Astrocyte (in vitro differentiated cells and primary cell): ENCODE results near the gene SERPINB6. TPM values are rescaled to one million over a fixed set of nuclear protein-coding genes. Genes with fewer than 3 reads are reported as not detected.

Source experiments
- DNase-seq: peaks from one replicate; pipeline ENCODE4 v3.0.0-alpha.2; 2010; ENCODE audit warnings: low read depth
- FAIRE-seq: peaks from 2 replicates; lab custom pipeline; 2011; peaks lifted over from hg19 to GRCh38; lab: Jason Lieb, UNC
- H2AFZ ChIP-seq: 2 replicates; pipeline ENCODE4 v1.6.0; 2012; ENCODE audit warnings: low read depth, low read length, inconsistent platforms
- H3K27ac ChIP-seq: 2 replicates; pipeline ENCODE4 v1.5.1; 2011; ENCODE audit warnings: low read depth, low read length, inconsistent platforms
- H3K27me3 ChIP-seq: 2 replicates; pipeline ENCODE4 v1.6.0; 2011; ENCODE audit warnings: low read length, inconsistent platforms; ENCODE audit not compliant: insufficient read depth
- H3K36me3 ChIP-seq: 2 replicates; pipeline ENCODE4 v1.5.1; 2011; ENCODE audit warnings: low read length, inconsistent platforms; ENCODE audit not compliant: insufficient read depth
- H3K4me1 ChIP-seq: 2 replicates; pipeline ENCODE4 v1.5.1; 2011; ENCODE audit warnings: low read length, inconsistent platforms; ENCODE audit not compliant: insufficient read depth
- H3K4me2 ChIP-seq: 2 replicates; pipeline ENCODE4 v1.6.0; 2012; ENCODE audit warnings: low read length, inconsistent platforms
- H3K4me3 ChIP-seq: 2 replicates; pipeline ENCODE4 v1.5.1; 2011; ENCODE audit warnings: low read depth, mild to moderate bottlenecking, low read length, inconsistent platforms; ENCODE audit not compliant: insufficient read depth
- H3K79me2 ChIP-seq: 2 replicates; pipeline ENCODE4 v1.6.0; 2012; ENCODE audit warnings: mild to moderate bottlenecking, low read length, inconsistent platforms; ENCODE audit not compliant: insufficient read depth
- H3K9ac ChIP-seq: 2 replicates; pipeline ENCODE4 v1.6.0; 2012; ENCODE audit warnings: mild to moderate bottlenecking, low read length, inconsistent platforms
- H3K9me3 ChIP-seq: 2 replicates; pipeline ENCODE4 v1.5.1; 2012; ENCODE audit warnings: low read depth, mild to moderate bottlenecking, low read length, inconsistent platforms; ENCODE audit not compliant: insufficient read depth
- H4K20me1 ChIP-seq: 2 replicates; pipeline ENCODE4 v1.6.0; 2012; ENCODE audit warnings: low read length, inconsistent platforms; ENCODE audit not compliant: insufficient read depth
- H3K27ac Mint-ChIP-seq: one replicate; pipeline ENCODE4 v1.8.0; 2021; ENCODE audit warnings: mild to moderate bottlenecking, mixed read lengths; ENCODE audit not compliant: unreplicated experiment
- H3K27me3 Mint-ChIP-seq: one replicate; pipeline ENCODE4 v1.8.0; 2021; ENCODE audit warnings: low read depth, mixed read lengths; ENCODE audit not compliant: unreplicated experiment
- H3K36me3 Mint-ChIP-seq: one replicate; pipeline ENCODE4 v1.8.0; 2021; ENCODE audit warnings: low read depth, mixed read lengths; ENCODE audit not compliant: unreplicated experiment
- H3K4me1 Mint-ChIP-seq: one replicate; pipeline ENCODE4 v1.8.0; 2021; ENCODE audit warnings: low read depth, mixed read lengths; ENCODE audit not compliant: unreplicated experiment
- H3K4me3 Mint-ChIP-seq: one replicate; pipeline ENCODE4 v1.8.0; 2021; ENCODE audit warnings: mild to moderate bottlenecking, moderate library complexity, mixed read lengths; ENCODE audit not compliant: unreplicated experiment
- H3K9me3 Mint-ChIP-seq: one replicate; pipeline ENCODE4 v1.8.0; 2021; ENCODE audit warnings: mild to moderate bottlenecking, mixed read lengths; ENCODE audit not compliant: unreplicated experiment
- EZH2 ChIP-seq: IDR thresholded peaks from 2 replicates; pipeline ENCODE4 v1.6.1; 2012; ENCODE audit warnings: mild to moderate bottlenecking, low read length, inconsistent platforms; ENCODE audit not compliant: insufficient read depth
- total RNA-seq: library from RNA; stranded (reverse); gene quantifications from 2 replicates; pipeline ENCODE4 v1.2.1, GENCODE V29; 2021
- TF ChIP-seq, protein P1 (sequence below): IDR thresholded peaks from 2 replicates; pipeline ENCODE4 v1.5.1; 2011; ENCODE audit warnings: low read depth, mild to moderate bottlenecking, inconsistent platforms, low read length, moderate library complexity; ENCODE audit not compliant: insufficient read depth

The SERPINB6 gene
- total RNA-seq, 1 donor from 2014 or later = 68.4 TPM

DNA sequence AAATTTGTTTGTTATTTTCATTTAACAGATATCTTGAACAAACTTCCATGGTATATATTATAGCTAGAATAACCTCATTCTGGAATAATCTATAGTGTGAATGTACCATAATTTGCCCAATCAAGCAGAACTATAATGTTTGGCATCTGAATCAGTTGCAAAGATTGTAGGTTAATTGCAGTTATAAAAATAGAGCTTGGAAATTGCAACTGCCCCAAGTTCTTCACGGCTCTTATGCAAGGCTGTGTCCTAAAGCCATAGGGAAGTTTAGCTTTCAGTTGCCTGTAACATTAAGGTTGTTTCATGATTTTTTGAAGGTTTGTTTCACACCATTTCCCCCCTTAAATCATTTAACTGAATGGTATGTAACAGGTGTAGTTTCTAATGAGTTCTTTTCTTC, 47.7 kb upstream of the SERPINB6 start:
- Mint-ChIP-seq H3K27me3 (no peaks in the 10 kb centered on the region), H3K36me3 (peaks cover 29% of the 10 kb centered on the region), H3K4me3 (no peak overlapping the region), H3K27ac (no peak overlapping the region), H3K9me3 (no peaks in the 10 kb centered on the region), H3K4me1 (peaks cover 13% of the 10 kb centered on the region)
- Histone ChIP-seq H3K4me1 (peaks cover 10% of the 10 kb centered on the region), H3K36me3 (peaks cover 2% of the 10 kb centered on the region), H3K9ac (no peak overlapping the region), H3K9me3 (no peaks in the 10 kb centered on the region), H2AFZ (no peak overlapping the region), H3K27ac (no peak overlapping the region), H3K4me2 (no peak overlapping the region), H3K79me2 (peaks cover 9% of the 10 kb centered on the region), H4K20me1 (no peaks in the 10 kb centered on the region), H3K4me3 (no peak overlapping the region), H3K27me3 (no peaks in the 10 kb centered on the region)
- no peak for FAIRE-seq
- no peak for DNase-seq
- no peak for TF ChIP-seq EZH2
- TF ChIP-seq, protein P1, sequence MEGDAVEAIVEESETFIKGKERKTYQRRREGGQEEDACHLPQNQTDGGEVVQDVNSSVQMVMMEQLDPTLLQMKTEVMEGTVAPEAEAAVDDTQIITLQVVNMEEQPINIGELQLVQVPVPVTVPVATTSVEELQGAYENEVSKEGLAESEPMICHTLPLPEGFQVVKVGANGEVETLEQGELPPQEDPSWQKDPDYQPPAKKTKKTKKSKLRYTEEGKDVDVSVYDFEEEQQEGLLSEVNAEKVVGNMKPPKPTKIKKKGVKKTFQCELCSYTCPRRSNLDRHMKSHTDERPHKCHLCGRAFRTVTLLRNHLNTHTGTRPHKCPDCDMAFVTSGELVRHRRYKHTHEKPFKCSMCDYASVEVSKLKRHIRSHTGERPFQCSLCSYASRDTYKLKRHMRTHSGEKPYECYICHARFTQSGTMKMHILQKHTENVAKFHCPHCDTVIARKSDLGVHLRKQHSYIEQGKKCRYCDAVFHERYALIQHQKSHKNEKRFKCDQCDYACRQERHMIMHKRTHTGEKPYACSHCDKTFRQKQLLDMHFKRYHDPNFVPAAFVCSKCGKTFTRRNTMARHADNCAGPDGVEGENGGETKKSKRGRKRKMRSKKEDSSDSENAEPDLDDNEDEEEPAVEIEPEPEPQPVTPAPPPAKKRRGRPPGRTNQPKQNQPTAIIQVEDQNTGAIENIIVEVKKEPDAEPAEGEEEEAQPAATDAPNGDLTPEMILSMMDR = no peak

DNA sequence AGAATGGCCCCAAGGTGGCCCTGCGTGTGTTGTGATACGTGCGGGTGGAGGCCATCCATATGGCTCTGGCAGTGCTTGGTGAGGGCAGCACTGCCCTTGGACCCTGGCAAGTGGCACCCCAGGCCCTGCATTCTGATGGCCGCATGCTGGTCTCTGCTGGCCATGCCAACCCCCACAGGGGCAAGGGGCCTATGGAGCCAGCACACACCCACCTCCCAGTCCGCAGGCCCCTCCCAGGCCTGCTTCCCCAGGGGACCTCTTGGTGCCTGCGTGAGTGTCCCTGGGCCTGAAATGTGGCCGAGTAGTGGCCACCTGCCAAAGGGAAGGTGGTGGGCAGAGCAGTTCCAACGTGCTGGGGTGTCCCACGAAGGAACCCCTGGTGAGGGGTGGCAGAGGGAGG, 45.9 kb upstream of the SERPINB6 start:
- Histone ChIP-seq H3K79me2 (no peaks in the 10 kb centered on the region), H3K36me3 (peaks cover 2% of the 10 kb centered on the region), H4K20me1 (no peaks in the 10 kb centered on the region), H3K27ac (no peak overlapping the region), H3K4me3 (no peak overlapping the region), H3K4me2 (no peak overlapping the region), H3K9me3 (peaks cover 2% of the 10 kb centered on the region), H3K9ac (no peak overlapping the region), H2AFZ (no peak overlapping the region), H3K4me1 (peaks cover 4% of the 10 kb centered on the region), H3K27me3 (no peaks in the 10 kb centered on the region)
- TF ChIP-seq, protein P1 = no peak
- no peak for TF ChIP-seq EZH2
- Mint-ChIP-seq H3K27ac (no peak overlapping the region), H3K27me3 (no peaks in the 10 kb centered on the region), H3K4me3 (no peak overlapping the region), H3K36me3 (peaks cover 31% of the 10 kb centered on the region), H3K4me1 (peaks cover 5% of the 10 kb centered on the region), H3K9me3 (peaks cover 8% of the 10 kb centered on the region)
- DNase-seq (no peak), FAIRE-seq (no peak)

DNA sequence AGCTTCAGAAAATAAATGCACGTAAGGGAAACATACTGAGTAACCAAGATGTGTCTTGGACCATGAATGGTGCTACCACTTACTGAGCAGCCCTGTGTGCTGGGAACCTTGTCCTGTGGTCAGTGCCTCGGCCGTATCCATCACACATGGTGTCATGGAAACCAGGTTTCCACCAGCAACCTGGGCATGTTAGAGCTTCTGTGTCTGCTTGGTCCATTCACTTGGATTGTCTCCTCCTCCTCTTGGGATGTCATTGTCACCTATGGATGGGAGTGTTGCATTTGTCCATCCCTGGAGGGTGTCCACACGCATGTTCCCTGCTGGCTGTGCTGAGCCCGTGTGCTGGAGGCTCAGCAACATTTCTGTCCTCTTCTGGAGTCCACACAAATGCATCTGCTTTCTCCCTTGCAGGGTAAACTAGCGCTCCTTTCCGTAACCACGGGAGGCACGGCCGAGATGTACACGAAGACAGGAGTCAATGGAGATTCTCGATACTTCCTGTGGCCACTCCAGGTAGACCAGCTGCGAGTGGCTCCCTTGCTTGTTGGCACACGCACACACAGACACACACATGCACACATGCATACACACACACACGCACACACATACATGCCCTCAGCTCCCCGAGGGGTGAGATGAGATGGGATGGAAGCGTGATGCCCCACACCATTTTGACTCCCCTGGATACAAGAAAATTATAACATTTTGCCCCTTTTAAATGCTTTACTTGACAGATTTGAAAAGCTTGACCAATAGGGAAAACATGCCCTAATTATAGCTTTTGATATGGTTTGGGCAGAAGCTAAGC, 45.3 kb upstream of the SERPINB6 start:
- Mint-ChIP-seq H3K4me3 (no peak overlapping the region), H3K36me3 (peaks cover 38% of the 10 kb centered on the region), H3K27me3 (no peaks in the 10 kb centered on the region), H3K4me1 (peaks cover 5% of the 10 kb centered on the region), H3K9me3 (peaks cover 14% of the 10 kb centered on the region), H3K27ac (no peak overlapping the region)
- Histone ChIP-seq H3K79me2 (no peaks in the 10 kb centered on the region), H4K20me1 (no peaks in the 10 kb centered on the region), H3K4me2 (no peak overlapping the region), H3K9me3 (peaks cover 5% of the 10 kb centered on the region), H3K4me1 (peaks cover 4% of the 10 kb centered on the region), H2AFZ (no peak overlapping the region), H3K4me3 (no peak overlapping the region), H3K9ac (no peak overlapping the region), H3K36me3 (peaks cover 7% of the 10 kb centered on the region), H3K27me3 (no peaks in the 10 kb centered on the region), H3K27ac (no peak overlapping the region)
- TF ChIP-seq EZH2 = no peak
- TF ChIP-seq, protein P1 = no peak
- FAIRE-seq (no peak), DNase-seq (no peak)
